HG03565 (cell line): Measurements from ENCODE around the gene DPP4.
"Not testable (repeated sequence)": the region's sequence is repeated elsewhere in the genome, so short reads cannot be mapped to it uniquely, and the experiment has no call there.

Experiments
- ATAC-seq: cut with Tn5 transposase; IDR thresholded peaks from one replicate; pipeline ENCODE4 v1.9.1; 2021; ENCODE audit warnings: mild to moderate bottlenecking, moderate library complexity; ENCODE audit not compliant: unreplicated experiment

Gene DPP4

GRCh38 chr2:161964160-161964559 is 109.9 kb downstream of the DPP4 start:
- ATAC-seq, result no peak

- no peak for ATAC-seq
Measured at GRCh38 chr2:161962160-161962559, 111.9 kb downstream of the DPP4 start.

GRCh38 chr2:161961061-161961460 is 113.0 kb downstream of the DPP4 start:
- ATAC-seq, result no peak

GRCh38 chr2:161956738-161957137 is 117.3 kb downstream of the DPP4 start:
- no peak for ATAC-seq

GRCh38 chr2:161955211-161955610 is 118.8 kb downstream of the DPP4 start:
- ATAC-seq, result no peak

GRCh38 chr2:161954103-161954502 is 119.9 kb downstream of the DPP4 start:
- no peak for ATAC-seq

- ATAC-seq, result not testable (repeated sequence)
Measured at GRCh38 chr2:161953367-161953766, 120.6 kb downstream of the DPP4 start.

- ATAC-seq, result no peak
Measured at GRCh38 chr2:161952783-161953191, 121.2 kb downstream of the DPP4 start.

- no peak for ATAC-seq
Measured at GRCh38 chr2:161947836-161948235, 126.2 kb downstream of the DPP4 start.

GRCh38 chr2:161947406-161947805 is 126.6 kb downstream of the DPP4 start:
- no peak for ATAC-seq

GRCh38 chr2:161946489-161947107 is 127.4 kb downstream of the DPP4 start:
- no peak for ATAC-seq

- no peak for ATAC-seq
Measured at GRCh38 chr2:161943011-161943410, 131.0 kb downstream of the DPP4 start.
